Left ventricle myocardium inferior (tissue), 1 donor: Measurements from ENCODE around the gene SPINT1. TPM values are rescaled to one million over a fixed set of nuclear protein-coding genes. Genes with fewer than 3 reads are reported as not detected.
"Not testable (repeated sequence)": the region's sequence is repeated elsewhere in the genome, so short reads cannot be mapped to it uniquely, and the experiment has no call there.

Experiments
- DNase-seq: peaks from one replicate; pipeline ENCODE4 v3.0.0-alpha.2; 2020
- H3K27ac ChIP-seq: fragments of 200-600 bp; replicated peaks from 2 replicates; pipeline ENCODE4 v1.8.0; 2021
- H3K27me3 ChIP-seq: fragments of 200-600 bp; 2 replicates; pipeline ENCODE4 v1.8.0; 2021; ENCODE audit warnings: low read depth
- H3K36me3 ChIP-seq: fragments of 200-600 bp; 2 replicates; pipeline ENCODE4 v1.8.0; 2021
- H3K4me1 ChIP-seq: fragments of 200-600 bp; 2 replicates; pipeline ENCODE4 v1.8.0; 2021
- H3K4me3 ChIP-seq: fragments of 200-600 bp; 2 replicates; pipeline ENCODE4 v1.8.0; 2021; ENCODE audit warnings: mild to moderate bottlenecking, moderate library complexity
- H3K9me3 ChIP-seq: fragments of 200-600 bp; replicated peaks from 2 replicates; pipeline ENCODE4 v1.8.0; 2021
- intact Hi-C: fragments of 100-400 bp; cut with micrococcal nuclease; formaldehyde crosslinking; loops from one replicate; pipeline ENCODE4 v1.11.0; 2022
- total RNA-seq: library from RNA; stranded (reverse); fragmentation: NEBNext Ultra II Directional; extraction: Animal tissue kit (Norgen Biotek cat#: 25700); gene quantifications from one replicate; pipeline ENCODE4 v1.2.1, GENCODE V29; 2021
- TF ChIP-seq, protein P1 (sequence below): fragments of 200-600 bp; IDR thresholded peaks from 2 replicates; pipeline ENCODE4 v1.8.0; 2021; ENCODE audit warnings: antibody characterized with exemption, mild to moderate bottlenecking, borderline replicate concordance
- donor health status: DM: no; HTN: yes; CAD: no; lungs with severe emphysema.

The SPINT1 gene
- total RNA-seq, 1 donor from 2014 or later: 0.55 TPM

DNA sequence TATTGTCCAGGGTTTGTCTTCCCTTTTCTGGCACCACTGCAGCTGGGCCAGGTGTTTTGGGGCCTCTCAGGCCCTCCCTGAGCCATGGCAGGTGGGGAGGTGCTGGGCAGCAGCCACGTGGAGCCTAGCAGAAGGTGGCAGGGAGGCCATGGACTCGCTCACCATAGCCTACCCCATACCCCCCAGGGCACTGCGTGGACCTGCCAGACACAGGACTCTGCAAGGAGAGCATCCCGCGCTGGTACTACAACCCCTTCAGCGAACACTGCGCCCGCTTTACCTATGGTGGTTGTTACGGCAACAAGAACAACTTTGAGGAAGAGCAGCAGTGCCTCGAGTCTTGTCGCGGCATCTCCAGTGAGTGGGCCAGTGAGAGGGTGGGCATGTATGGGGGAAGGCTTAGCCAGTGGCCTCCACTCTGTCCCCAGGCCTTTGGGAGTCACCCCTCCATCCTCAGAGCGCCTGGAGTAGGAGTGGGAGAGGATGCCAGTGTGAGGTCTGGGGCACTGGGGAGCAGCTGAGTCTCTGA is 11.9 kb downstream of the SPINT1 start:
- no peak for DNase-seq
- Histone ChIP-seq H3K27me3 (peaks cover 34% of the 10 kb centered on the region), H3K9me3 (no peaks in the 10 kb centered on the region), H3K4me3 (no peak overlapping the region), H3K4me1 (peaks cover 7% of the 10 kb centered on the region), H3K27ac (no peak overlapping the region), H3K36me3 (no peaks in the 10 kb centered on the region)
- intact Hi-C loops: no loop called here
- TF ChIP-seq, protein P1, sequence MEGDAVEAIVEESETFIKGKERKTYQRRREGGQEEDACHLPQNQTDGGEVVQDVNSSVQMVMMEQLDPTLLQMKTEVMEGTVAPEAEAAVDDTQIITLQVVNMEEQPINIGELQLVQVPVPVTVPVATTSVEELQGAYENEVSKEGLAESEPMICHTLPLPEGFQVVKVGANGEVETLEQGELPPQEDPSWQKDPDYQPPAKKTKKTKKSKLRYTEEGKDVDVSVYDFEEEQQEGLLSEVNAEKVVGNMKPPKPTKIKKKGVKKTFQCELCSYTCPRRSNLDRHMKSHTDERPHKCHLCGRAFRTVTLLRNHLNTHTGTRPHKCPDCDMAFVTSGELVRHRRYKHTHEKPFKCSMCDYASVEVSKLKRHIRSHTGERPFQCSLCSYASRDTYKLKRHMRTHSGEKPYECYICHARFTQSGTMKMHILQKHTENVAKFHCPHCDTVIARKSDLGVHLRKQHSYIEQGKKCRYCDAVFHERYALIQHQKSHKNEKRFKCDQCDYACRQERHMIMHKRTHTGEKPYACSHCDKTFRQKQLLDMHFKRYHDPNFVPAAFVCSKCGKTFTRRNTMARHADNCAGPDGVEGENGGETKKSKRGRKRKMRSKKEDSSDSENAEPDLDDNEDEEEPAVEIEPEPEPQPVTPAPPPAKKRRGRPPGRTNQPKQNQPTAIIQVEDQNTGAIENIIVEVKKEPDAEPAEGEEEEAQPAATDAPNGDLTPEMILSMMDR: no peak

DNA sequence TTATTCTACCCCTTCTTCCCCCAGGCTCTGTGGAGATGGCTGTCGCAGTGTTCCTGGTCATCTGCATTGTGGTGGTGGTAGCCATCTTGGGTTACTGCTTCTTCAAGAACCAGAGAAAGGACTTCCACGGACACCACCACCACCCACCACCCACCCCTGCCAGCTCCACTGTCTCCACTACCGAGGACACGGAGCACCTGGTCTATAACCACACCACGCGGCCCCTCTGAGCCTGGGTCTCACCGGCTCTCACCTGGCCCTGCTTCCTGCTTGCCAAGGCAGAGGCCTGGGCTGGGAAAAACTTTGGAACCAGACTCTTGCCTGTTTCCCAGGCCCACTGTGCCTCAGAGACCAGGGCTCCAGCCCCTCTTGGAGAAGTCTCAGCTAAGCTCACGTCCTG is 12.9 kb downstream of the SPINT1 start:
- Histone ChIP-seq H3K36me3 (no peaks in the 10 kb centered on the region), H3K27me3 (peaks cover 35% of the 10 kb centered on the region), H3K9me3 (no peaks in the 10 kb centered on the region), H3K4me1 (peaks cover 7% of the 10 kb centered on the region), H3K4me3 (no peak overlapping the region), H3K27ac (no peak overlapping the region)
- intact Hi-C loops: no loop called here
- TF ChIP-seq, protein P1: no peak
- no peak for DNase-seq

DNA sequence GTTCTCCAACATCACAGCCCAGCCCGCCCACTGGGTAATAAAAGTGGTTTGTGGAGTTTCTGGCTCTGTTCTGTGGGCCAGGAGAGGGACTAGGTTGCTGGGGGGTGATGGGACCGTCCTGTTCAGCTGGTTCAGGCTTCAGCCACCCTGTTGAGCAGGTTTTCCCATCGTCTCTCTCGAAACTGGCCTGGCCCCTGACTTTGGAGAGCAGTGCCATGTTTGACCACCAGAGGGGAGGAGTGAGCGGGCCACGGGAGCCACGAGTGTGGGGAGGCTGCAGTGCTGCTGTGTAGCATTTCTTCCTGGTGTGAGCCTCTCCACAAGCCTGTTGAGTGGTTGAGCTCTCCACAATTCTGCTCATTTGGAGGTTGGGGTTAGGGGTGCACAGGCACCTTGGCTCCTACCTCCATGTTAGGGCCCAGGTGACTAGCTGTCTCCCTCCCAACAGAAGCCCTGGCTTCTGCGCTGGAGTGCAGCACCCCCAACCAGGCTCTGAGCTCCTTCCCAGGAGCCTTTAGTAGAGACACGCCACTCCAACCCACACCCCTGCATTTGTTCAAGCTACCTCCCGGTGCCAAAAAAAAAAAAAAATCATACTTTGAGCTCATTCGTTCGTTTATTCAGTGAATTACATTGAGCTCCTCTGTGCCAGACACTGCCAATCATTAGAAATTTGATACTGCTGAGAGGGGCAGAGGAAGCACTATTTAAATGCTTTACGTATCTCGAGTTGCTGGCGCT is 13.9 kb downstream of the SPINT1 start:
- Histone ChIP-seq H3K9me3 (no peaks in the 10 kb centered on the region), H3K36me3 (no peaks in the 10 kb centered on the region), H3K27me3 (peaks cover 42% of the 10 kb centered on the region), H3K4me3 (no peak overlapping the region), H3K27ac (no peak overlapping the region), H3K4me1 (peaks cover 7% of the 10 kb centered on the region)
- peak; percentile 63 for DNase-seq
- intact Hi-C loops: no loop called here
- TF ChIP-seq, protein P1: peak; percentile 96

DNA sequence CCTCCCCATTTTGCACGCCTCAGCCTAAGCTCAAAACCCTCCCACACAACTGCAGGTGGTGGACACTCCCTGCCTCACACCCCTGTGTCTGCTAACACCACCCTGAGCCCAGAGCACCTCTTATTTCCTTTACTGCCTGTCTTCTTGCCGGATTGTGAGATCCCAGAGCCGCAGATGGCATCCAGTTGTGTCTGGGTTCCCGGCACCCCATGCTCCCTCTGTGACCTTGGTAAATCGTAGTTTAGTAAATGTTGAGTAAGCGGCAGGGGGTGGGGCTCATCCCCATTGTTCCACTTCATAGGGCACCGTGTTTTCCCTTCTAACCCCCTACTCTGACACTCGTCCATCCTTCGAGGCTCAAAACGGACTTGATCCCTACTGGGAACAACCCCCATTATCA is 14.9 kb downstream of the SPINT1 start:
- no peak overlapping the region for H3K27ac ChIP-seq
- H3K4me3 ChIP-seq: no peak overlapping the region
- H3K36me3 ChIP-seq: no peaks in the 10 kb centered on the region
- H3K27me3 ChIP-seq: peaks cover 50% of the 10 kb centered on the region
- H3K4me1 ChIP-seq: peaks cover 7% of the 10 kb centered on the region
- TF ChIP-seq, protein P1: no peak
- no peaks in the 10 kb centered on the region for H3K9me3 ChIP-seq
- no peak for DNase-seq
- intact Hi-C loops: no loop called here

DNA sequence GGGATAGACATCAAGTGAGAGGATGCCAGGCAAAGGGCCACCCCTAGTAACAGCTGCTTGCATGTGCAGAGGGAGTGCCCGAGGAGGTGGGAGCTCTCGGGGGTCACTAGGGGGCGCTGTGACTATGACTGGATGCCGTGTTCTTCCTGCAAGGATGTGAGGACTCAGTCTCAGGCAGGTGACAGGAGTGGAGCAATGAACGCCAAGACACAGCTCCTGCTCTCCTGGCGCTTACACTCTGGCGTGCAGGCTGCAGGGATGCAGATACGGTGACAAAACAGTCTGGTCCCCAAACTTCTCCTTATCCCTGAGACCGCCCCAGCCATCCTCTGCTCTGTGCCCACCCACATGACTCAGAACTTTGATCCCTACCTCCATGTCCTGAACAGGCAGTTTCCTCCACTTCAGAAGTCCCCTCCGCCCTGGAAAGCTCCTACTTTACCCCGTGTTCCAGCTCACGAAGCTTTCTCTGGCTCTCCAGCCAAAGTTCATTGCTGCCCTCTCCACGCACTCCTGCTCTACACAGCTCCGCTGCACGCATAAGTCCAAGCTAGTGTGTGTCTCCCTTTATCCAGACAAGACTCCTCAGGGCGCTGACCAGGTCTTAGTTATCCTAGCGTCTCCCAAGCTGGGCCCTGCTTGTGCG is 15.5 kb downstream of the SPINT1 start:
- Histone ChIP-seq H3K4me1 (peaks cover 7% of the 10 kb centered on the region), H3K4me3 (no peak overlapping the region), H3K27ac (no peak overlapping the region), H3K36me3 (no peaks in the 10 kb centered on the region), H3K9me3 (no peaks in the 10 kb centered on the region), H3K27me3 (peaks cover 51% of the 10 kb centered on the region)
- intact Hi-C loops: no loop called here
- TF ChIP-seq, protein P1: peak; percentile 76
- peak; percentile 47 for DNase-seq

DNA sequence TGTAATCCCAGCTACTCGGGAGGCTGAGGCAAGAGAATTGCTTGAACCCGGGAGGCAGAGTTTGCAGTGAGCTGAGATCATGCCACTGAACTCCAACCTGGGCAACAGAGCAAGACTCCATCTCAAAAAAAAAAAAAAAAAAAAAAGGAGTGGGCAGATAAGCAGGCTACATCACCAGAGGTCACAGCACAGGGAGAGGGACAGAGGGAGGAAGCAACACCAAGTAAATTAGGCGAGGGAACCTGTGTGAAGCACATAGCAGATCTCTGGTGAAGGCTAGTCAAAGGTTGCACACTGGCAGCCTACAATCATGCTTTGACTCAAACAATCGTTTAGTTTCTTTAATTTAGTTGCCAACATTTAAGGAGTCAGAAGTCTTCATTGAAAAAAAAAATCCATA is 17.3 kb downstream of the SPINT1 start:
- H3K9me3 ChIP-seq, H3K27ac ChIP-seq, H3K36me3 ChIP-seq, H3K4me3 ChIP-seq, DNase-seq, intact Hi-C loops, H3K4me1 ChIP-seq: not testable (repeated sequence)
- H3K27me3 ChIP-seq: peaks cover 47% of the 10 kb centered on the region
